HG03460 (cell line): ENCODE results near the gene SLC25A51.

Source experiments
- ATAC-seq: cut with Tn5 transposase; IDR thresholded peaks from one replicate; pipeline ENCODE4 v1.9.1; 2021; ENCODE audit not compliant: unreplicated experiment

Gene SLC25A51

DNA sequence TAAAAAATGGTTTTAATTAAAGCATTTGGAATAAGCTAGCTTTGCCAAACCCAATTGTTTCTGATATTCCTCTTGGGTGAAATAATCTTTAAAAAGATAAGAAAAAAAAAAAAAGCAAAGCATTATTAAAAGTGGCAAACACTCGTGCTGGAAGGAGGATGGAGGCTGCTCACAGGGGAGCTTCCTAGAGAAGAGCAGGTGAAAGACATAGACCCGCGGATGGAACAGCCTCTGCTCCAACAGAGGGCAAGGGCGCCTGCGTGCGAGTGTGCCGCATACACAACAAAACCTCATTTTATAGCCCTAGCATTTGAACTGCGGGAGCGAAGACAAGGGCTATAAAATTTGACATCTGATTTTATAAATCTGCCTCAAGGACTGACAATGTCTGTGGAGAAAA is 33.4 kb upstream of the SLC25A51 start:
- ATAC-seq, result no peak

GRCh38 chr9:37936965-37937364 is 33.0 kb upstream of the SLC25A51 start:
- no peak for ATAC-seq

DNA sequence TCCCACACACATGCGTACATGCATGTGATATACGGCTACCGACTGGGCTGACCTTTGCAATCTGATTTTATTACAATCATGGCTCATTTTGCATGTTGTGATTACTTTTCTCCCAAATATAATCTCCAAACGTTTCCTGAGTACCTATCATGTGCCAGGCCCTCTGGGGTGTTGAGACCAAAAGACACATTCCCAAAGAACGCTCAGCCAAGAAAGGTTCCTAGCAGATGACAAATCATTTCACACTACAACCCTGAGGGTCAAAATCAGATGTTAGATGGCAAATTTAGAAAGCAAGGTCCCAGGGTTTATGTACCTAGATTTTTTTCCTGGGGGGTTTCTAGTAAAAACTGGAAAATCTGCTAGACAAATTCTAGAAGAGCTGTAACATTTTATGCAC is 32.4 kb upstream of the SLC25A51 start:
- ATAC-seq, result no peak

- ATAC-seq, result no peak
Observed at GRCh38 chr9:37935096-37935495, 31.2 kb upstream of the SLC25A51 start.

- ATAC-seq, result no peak
Observed at GRCh38 chr9:37931592-37931991, 27.7 kb upstream of the SLC25A51 start.

- no peak for ATAC-seq
Observed at GRCh38 chr9:37929441-37929895, 25.5 kb upstream of the SLC25A51 start.

DNA sequence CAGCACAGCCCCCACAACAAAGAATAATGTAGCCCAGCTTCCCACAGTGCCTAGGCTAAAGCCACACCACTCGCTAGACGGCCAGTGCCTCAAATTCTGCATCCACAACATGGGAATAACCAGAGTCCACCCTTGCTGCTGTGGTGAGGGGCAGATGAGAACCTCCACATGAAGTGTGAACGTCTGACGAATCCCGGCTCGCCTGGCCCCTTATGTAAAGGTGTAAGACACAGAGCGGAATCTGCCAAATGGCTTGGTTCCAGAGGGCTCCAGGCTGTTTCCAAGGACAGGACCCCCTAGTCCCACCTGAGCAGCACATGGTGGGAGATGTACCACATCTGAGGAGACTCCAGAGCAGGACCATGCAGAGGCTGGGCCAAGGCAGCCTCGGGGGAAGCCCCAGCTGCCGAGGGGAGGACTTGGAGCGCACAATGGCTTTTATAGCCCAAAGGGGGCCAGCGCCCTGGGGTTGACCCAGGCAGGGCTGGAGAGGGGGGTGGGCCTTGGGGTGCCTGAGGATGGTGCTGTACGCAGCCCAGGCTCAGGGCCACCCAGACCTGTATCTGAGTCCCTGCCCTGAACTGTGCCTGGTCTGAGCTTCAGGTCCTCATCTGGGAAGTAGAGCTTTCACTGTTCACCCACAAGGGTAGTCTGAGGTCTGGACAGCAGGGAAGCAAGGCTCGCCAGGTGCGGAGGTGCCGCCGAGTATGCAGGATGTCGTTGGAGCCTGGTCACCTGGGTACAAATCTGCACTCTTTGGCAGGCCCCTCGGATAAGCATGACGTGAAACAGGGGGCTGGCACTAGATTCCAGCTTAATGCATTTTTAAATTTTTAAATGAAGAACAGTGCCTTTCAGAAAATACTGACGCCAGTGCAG is 24.9 kb upstream of the SLC25A51 start:
- ATAC-seq, result no peak

GRCh38 chr9:37927601-37928551 is 23.9 kb upstream of the SLC25A51 start:
- no peak for ATAC-seq

- ATAC-seq, result no peak
Observed at GRCh38 chr9:37927132-37927531, 23.2 kb upstream of the SLC25A51 start.

DNA sequence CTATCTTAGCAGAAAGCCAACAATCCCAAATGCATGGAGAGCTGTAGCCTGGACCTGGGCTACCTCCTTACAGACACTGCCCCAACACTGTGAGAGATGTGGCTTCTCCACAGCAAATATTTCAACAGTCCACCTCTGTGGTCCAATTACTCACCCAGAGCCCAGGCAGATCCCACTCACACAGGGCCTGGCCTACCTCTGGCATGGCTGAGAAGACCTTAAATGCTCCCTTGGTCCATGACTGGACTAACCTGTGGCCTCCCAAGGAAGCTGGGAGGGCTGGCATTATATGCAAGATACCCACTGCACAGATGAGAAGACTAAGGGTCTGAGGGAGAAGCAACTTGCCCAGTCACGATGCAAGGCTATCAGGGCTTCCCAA is 22.8 kb upstream of the SLC25A51 start:
- ATAC-seq, result no peak

- ATAC-seq, result no peak
Observed at GRCh38 chr9:37925786-37926736, 22.1 kb upstream of the SLC25A51 start.

DNA sequence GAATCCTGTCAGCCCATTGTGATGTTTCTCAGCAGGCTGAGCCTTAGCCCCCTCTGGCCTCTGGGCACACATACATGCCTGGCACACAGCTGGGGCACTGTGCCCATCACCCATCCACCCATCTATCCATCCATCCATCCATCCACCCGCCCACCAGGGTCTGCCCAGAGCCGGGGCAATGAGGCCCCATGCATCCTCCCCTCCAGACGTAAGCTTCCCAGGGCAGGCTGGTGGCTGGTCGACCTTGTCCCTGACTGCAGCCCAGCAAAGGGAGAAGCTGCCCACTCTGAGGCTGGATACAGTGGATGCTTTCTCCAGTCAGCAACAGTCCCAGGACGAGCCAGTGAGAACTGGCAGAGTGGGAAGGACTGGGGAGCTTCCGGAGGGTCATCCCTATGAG is 21.1 kb upstream of the SLC25A51 start:
- no peak for ATAC-seq

GRCh38 chr9:37924538-37924937 is 20.6 kb upstream of the SLC25A51 start:
- ATAC-seq, result no peak

- ATAC-seq, result no peak
Observed at GRCh38 chr9:37923796-37924427, 20.0 kb upstream of the SLC25A51 start.

DNA sequence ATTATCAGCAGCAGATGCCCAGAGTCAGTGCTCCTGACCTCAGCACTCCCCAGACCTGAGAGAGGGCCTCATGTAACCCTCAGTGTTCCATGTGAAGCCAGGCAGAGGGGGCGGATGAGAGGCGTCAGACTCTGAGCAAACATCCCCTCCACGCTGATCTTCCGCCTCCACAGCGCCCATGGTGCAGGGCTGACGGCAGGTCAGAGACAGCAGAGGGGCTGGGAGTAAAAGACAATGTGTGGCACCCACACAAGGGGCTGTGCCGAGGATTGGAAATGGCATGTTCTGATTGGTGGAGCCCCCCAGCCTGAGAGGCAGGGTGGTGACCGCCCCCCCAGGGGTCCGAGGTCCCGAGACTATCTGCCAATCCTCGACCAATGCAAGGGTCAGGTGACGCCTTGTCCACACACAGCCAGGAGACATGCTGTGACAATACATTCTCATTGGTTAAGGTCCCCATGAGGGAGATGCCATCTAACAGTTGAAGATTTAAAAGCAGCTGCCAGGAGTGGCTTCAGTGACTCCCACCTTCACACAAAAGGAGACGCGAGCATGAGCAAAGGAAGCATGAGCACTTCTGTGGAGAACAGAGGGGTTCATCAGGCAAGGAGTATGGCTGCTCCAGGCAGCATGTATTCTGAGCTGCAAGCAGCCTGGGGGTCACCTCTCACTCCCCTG is 19.3 kb upstream of the SLC25A51 start:
- no peak for ATAC-seq

DNA sequence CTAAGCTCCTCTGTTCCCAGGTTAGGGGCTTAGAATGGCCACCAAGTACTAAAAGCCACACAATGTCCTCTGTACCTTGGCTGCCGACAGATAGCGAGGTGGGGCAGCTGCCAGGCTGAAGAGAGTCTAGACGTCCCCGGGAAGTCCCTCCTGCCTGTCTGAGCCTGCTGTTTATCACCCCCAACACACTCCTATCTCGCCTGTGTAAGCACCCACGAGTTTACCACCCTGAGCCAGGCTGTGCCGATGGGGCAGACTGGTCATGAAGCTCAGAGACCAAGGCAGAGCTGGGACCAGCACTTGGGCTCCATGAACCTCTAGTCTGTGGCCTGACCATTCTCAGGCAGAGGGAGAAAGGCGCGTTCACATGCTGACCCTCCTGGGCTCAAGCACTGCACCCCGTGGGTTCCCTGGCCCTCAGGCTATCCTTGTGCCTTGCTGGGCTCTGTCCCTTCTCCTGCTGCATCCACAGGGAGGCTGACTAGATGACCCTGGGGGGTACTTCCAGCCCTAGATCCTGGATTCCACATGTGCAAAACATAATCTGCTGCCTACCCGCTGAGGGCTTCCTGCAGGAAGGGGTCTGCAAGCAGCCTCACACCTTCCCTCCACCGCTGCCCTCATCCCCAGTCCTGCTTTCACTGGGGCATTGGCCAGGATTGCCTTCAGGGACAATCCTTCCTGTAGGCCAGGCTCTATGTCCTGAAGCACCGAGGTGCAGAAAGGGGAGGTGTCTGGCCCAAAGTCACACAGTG is 18.6 kb upstream of the SLC25A51 start:
- no peak for ATAC-seq

DNA sequence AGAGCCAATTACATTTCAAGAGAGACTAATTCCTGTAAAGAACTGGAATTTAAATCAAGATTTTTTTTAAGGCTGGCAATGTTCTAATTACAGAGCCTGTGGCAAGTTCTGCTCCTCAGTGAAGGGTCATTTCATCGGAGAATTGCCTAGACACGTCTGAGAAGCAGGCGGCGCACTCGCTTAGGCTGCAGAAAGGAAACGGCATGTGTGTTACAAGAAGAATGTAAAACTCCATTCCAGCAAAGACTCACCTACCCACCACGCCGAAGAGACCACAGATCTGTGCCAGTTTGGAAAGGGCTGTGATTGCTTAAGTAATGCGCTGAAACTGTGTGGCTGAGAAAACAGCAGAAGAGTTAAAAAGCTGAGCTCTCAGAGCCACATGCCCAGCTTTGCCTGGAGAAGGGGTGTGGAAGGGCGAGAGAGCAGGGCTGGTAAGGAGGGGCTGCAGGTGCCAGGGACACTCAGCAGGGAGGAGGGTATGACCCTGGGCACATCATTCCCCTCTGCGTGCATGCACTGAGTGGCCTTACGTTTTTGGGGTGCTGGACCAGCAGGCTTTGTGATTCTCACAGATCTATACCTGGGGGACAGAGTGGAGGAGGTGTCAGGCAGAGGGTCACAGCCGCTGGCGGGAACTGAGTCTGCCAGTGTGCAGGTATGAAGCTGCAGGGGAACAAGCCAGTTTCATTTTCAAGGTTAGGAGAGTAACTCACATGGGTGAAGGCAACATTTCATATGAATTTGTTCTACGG is 17.8 kb upstream of the SLC25A51 start:
- ATAC-seq, result no peak

DNA sequence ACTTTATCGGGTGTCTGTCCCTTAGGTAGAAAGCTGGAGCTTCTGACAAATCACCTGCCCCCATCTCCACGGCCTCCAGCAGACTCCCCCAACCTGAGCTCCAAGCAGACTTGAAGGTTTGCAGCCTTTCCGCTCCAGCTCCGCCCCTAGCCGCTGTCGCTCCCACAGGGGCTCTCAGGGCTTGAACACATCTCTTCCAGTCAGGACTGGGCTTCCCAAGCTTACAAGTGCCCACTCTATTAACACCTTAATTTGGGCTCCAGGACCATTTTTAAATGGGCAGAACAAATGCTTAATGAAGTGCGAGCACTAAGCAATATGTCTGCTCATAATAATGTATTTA is 17.2 kb upstream of the SLC25A51 start:
- no peak for ATAC-seq
